Liver (tissue), 3 donors: Measurements from ENCODE around the gene KRTAP5-1.

ENCODE experiments used
- CTCF ChIP-seq: fragments of 150-350 bp; IDR thresholded peaks from 2 replicates; pipeline ENCODE4 v1.5.1; 2017; ENCODE audit warnings: improper control_type of control experiment, low read depth, low read length; ENCODE audit not compliant: missing input control
- RAD21 ChIP-seq, 2 donors: IDR thresholded peaks; 2 replicates each; pipeline ENCODE4 v1.6.1; 2016; ENCODE audit warnings: antibody characterized with exemption in 2 of 2, mild to moderate bottlenecking in 2 of 2
- TAF1 ChIP-seq: conservative IDR thresholded peaks from 2 replicates; pipeline ENCODE4 v1.6.1; 2016; ENCODE audit warnings: antibody characterized with exemption, mild to moderate bottlenecking
- donor health status: healthy.
- donor health status: healthy.

- TF ChIP-seq CTCF, result no peak
- no peak for TF ChIP-seq RAD21 (IDR thresholded peaks at IDR 0.05)
- no peak for TF ChIP-seq TAF1
Observed at GRCh38 chr11:1567052-1567720, 17.9 kb downstream of the KRTAP5-1 start.
